Stimulated activated CD8-positive, alpha-beta memory T cell treated with anti-CD3 and anti-CD28 coated beads, Interleukin-4, amount 100 ng/mL, for 24 hours (primary cell): Measurements from ENCODE around the gene HAGHL.

ENCODE experiments used
- DNase-seq: peaks from one replicate; pipeline ENCODE4 v3.0.0-alpha.2; 2020; ENCODE audit warnings: low read depth

HAGHL gene, protein sequence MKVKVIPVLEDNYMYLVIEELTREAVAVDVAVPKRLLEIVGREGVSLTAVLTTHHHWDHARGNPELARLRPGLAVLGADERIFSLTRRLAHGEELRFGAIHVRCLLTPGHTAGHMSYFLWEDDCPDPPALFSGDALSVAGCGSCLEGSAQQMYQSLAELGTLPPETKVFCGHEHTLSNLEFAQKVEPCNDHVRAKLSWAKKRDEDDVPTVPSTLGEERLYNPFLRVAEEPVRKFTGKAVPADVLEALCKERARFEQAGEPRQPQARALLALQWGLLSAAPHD

DNA sequence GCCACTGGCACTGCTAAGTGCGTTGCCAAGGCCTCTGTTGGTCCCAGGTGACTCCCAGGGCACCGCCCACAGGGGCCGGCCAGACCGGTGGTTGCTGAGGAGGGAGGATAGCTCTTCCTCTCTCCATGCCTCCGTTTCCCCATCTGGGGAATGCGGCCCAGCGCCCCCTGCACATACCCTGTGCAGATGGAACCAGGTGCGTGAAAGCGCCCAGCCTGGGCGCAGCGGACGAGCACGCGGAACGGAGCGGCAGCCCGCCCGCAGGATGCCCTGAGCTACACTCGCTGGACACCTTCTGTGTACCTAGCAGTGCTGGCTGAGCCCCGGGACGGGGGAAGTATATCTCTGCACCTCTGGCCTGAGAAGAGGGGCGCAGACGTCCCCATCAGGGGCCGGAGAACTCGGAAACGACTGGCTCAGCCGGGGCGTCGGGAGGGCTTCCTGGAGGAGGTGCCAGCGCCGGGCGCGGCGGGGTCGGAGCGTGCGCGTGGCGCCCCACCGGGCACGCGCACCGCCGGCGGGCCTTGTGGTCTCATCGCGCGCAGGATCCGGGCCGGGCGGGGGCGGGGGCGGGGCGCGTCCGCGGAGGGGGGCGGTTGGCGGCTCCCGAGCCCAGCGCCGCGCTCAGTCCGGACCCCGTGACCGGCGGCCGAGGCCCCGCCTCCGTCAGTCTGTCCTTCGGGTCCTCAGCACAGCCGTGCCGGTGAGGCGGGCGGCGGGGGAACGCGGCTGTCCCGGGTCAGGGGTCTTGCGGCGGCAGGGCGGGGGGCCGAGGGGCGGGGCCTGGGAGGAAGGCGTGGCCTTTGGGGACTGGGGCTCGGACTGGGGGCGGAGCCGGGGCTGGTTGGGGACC, at the start of gene HAGHL, which contains the start of gene CCDC78:
Gene HAGHL (plus strand): TSS at position 669 of the 853 bp plus-strand sequence. CDS start 404 bp downstream, outside the sequence.
Gene CCDC78 (minus strand): TSS at position 6 of the 853 bp plus-strand sequence. CDS start 76 bp downstream, outside the sequence.
- peak; percentile 61 for DNase-seq

DNA sequence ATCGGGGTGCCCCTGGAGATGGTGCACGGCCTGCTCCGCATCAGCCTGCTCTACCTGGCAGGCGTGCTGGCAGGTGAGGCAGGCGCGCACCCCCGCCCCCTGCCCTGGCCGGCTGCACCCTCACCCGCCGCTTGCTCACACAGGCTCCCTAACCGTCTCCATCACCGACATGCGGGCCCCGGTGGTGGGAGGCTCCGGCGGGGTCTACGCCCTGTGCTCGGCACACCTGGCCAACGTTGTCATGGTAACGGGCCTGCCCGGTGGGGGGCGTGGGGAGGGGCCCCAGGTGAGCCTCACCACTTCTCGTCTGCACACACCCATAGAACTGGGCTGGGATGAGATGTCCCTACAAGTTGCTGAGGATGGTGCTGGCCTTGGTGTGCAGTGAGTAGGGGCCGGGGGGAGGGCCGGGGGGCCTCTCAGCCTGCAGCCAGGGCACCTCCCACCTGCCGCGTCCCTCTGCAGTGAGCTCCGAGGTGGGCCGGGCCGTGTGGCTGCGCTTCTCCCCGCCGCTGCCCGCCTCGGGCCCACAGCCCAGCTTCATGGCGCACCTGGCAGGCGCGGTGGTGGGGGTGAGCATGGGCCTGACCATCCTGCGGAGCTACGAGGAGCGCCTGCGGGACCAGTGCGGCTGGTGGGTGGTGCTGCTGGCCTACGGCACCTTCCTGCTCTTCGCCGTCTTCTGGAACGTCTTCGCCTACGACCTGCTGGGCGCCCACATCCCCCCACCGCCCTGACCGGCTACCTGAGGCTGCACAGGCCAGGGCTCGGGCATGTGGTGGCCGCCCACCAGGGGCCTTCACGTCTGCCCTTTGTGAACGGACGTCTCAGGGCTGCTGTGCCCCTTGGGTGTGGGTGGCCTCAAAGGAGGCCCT, 49.4 kb upstream of the HAGHL start:
- no peak for DNase-seq

DNA sequence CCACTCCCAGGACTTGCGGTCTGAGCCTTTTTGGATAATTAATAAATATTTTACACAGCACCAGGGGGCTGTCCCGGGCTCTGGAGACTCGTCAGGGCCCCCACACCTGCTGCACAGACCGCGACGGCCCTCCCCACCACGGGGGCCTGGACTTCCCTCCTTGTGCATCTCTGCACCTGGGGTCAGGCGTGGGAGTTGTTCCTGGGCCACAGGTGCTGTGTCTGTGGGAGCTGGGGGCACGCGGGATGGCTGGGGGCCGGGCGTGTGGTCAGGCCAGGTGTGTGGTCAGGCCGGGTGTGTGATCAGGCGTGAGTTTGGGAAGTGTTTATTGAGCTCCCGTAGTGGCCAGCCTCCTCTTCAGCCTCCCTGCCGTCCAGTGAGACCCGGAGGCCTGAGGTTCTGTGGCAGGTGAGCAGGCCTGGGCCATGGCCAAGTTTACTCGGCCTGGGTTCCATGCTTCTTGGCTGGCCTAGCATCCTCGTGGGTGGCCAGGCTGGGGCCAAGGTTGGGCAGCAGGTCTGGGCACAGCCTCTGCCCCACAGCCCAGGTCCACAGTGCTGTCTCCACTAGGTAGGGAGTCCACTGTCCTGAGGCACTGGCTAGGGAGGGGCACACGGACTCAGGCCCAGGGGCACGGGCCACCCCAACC, 48.6 kb upstream of the HAGHL start:
- DNase-seq = no peak

DNA sequence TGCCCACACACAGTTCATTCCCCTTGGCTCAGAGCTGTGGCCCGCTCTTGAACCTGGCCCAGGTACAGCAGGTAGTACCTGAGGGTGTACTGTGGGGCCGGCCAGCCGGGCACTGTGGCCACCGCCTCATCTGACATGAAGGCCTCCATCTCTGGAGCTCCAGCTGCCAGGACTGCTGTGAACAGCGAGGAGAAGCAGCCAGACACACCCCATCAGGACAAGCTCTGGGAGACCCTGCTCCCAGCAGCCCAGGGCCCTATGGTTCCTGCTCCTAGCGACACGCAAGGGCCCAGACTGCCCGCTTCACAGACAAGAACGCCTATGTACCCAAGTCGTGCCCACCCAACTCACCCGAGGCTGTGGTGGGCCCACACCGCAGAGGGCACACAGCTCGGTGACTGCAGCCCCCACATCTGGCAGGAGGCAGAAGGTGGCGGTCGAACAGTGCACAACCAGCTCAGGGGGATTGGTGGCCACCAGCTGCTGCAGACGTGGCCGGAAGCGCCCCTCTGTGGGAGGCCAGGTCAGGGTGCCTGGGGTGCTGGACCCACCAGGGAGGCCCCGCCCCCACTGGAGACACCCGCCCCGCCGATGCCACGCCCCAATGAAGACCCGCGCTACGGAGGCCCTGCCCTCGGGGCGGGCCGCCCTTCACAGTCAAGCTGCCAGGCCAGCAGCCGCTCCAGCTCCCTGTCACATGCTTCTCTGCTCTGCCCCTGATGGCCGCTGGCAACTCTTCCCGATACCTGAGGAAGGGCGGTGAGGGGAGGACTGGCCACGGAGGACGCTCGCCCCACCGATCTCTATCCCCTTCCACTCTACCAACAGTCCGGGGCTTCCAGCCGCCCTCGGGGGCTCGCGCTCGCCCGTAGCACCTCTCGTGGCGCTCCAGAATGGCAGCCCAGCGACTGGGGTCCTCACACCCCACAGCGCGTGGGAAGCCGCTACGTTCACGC, 47.8 kb upstream of the HAGHL start:
- DNase-seq = peak; percentile 44

DNA sequence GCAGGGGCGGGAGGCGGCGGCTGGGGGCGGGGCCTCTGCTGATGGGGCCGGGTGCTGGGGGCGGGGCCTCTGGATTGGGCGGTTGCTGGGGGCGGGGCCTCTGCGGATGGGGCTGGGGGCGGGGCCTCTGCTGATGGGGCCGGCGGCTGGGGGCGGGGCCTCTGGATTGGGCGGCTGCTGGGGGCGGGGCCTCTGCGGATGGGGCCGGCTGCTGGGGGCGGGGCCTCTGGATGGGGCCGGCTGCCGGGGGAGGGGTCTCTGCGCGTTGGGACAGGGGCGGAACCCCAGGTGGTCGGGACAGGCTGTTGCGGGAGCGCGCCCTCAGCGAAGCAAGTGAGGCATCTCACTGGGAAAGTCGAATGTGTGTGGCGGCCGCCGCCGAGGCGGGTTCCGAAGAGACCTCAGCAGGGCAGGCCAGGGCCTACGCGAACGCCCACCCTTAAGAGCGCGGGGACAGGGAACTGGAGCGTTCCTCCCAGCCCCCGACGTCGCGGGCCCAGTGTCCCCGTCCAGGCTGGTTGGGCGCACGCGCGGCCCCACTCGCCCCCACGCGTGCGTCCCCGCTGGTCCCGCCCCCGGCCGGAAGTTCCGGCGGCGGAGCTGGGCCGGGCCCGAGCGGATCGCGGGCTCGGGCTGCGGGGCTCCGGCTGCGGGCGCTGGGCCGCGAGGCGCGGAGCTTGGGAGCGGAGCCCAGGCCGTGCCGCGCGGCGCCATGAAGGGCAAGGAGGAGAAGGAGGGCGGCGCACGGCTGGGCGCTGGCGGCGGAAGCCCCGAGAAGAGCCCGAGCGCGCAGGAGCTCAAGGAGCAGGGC, 46.9 kb upstream of the HAGHL start, which contains the start of gene STUB1:
Gene STUB1 (plus strand): TSS at position 597 of the 811 bp plus-strand sequence. CDS start 116 bp downstream, at position 713.
- peak; percentile 81 for DNase-seq

DNA sequence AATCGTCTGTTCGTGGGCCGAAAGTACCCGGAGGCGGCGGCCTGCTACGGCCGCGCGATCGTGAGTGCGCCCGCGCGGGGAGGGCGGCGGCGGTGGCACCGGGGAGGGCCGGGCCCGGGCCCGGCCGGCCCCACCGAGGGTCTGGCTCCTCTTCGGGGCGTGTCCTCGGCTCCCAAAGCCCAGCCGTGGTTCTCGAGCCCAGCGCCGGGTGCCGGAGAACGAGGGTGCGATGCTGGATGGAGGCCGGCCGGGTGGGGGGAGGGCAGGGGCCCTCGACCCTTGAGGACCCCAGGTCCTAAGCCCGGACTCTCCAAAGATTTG, 46.3 kb upstream of the HAGHL start:
- no peak for DNase-seq

DNA sequence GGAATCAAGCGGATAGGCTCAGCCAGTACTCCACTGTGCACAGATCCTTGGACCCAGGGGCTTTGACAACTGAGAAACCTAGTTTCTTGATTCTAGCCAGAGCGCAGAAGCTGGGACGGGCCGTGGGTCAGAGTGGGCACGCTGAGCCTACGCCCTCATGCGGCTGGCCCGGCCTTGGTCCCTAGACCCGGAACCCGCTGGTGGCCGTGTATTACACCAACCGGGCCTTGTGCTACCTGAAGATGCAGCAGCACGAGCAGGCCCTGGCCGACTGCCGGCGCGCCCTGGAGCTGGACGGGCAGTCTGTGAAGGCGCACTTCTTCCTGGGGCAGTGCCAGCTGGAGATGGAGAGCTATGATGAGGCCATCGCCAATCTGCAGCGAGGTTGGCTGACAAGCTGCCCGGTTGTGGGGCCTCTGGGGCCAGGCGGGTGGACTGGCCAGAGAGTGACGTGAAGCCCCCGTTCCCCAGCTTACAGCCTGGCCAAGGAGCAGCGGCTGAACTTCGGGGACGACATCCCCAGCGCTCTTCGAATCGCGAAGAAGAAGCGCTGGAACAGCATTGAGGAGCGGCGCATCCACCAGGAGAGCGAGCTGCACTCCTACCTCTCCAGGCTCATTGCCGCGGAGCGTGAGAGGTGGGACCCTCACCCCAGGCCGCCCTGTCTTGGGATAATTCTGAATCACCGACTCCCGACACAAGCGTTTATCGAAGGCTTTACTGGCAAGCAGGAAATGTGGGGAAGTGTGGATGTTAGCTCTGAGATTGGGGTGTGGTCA, 45.8 kb upstream of the HAGHL start:
- no peak for DNase-seq

DNA sequence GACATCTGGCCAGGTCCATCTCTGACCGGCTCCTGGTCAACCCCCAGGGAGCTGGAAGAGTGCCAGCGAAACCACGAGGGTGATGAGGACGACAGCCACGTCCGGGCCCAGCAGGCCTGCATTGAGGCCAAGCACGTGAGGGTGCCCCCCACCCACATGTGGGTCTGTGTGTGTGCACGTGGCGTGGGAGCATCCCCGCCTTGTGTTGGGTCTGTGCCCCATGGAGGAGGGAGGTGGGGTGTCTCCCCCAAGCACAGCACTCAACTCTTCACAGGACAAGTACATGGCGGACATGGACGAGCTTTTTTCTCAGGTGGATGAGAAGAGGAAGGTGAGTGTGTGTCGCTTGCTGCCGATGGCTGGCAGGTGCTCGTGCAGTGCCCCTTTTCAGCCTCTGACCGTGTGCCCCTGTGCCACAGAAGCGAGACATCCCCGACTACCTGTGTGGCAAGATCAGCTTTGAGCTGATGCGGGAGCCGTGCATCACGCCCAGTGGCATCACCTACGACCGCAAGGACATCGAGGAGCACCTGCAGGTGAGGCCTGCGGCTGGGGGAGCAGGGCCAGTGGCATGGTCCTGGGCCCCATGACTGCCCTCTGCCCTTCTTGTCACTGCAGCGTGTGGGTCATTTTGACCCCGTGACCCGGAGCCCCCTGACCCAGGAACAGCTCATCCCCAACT, 45.0 kb upstream of the HAGHL start:
- DNase-seq = no peak

DNA sequence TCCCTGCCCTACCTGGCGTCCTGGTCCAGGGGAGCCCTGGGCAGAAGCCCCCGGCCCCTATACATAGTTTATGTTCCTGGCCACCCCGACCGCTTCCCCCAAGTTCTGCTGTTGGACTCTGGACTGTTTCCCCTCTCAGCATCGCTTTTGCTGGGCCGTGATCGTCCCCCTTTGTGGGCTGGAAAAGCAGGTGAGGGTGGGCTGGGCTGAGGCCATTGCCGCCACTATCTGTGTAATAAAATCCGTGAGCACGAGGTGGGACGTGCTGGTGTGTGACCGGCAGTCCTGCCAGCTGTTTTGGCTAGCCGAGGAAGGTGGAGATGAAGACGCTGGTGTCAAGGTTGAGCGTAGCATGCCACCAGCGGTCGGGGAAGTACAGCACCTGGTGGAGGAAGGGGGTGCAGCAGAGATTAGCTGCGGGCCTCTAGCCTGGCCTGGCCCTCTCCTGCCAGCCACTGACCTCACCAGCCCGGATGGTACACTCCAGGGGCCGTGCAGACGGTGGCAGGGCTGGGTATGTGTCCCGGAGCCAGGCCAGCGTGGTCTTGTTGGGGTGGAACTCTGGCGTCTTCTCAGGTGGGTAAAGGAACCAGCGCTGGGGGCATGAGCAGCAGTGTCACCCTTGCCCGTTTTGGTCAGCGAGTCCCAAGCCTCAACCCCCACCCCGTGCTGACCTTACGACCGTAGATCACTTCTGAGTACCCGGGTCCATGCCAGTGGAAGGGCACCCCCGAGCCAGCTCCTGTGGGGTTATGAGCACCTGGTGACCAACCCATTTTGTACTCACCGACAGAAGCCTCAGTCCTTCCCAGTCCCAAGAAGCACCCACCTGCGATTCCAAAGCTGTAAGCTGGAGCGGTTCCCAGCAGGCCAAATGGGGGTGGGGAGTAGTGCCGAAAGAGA, 44.2 kb upstream of the HAGHL start:
- DNase-seq = no peak

DNA sequence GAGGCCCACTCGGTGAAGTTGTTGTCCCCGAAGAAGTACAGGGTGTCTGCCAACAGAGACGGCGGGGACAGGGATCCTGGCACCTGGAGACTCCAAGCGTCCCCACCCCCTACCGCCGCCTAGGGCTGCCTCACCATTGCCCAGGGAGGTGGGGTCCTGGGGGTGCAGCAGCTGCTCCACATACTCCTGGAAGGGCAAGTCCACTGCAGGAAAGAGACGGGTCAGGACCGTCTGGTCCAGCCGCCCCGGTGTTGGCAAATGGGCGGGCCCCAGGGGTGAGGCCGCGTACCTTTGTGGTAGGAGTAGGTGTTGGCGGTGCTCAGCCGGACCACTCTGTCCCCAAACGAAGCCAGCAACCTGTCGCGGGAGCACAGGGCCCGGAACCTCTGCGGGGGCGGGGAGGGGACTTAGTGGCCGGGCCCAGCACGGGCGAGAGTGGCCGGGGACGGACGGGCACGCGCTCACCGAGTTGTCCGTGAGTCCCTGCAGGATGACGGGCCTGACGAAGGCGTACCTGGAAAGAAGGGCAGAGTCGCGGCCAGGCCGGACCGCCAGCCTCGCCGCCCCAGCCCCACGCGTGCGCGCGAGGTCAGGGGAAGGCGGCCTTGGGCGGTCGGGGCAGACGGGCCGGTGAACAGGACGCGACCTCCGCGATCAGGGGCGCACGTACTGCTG, 43.4 kb upstream of the HAGHL start:
- no peak for DNase-seq

DNA sequence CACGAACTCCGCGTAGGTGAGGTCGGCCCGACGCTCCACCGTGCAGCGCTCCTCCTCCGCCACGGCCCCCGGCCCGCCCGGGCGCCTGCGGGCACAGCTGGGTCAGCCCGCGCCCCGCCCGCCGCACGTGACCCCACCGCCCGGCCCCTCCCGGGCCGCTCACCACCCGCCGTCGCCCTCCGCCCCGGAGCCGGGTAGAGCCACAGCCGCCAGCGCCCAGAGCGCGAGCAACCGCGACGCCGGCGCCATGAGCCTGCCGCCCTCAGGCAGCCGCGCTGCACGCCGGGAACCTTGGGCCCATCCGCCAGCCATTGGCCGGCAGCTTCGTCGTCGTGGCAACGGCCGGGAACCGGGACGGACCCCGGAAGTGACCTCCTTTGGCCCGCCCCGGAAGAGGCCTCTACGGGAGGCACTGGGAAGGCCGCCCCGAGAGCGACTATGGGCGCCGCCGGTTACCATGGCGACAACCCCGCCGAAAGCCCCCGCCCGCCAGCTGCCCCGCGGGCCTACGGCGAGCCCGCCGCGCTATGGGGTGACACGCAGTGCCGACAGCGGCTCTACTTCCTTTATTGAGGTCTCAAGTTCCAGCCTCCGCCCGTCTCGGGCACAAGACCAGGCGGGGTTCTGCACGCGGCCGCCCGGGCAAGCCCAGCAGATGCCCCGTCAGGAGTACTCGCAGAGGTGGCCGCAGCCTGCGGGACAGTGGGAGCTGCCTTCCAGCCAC, 42.7 kb upstream of the HAGHL start, which contains the start of gene JMJD8:
Gene JMJD8 (minus strand): TSS at position 264 of the 724 bp plus-strand sequence. CDS start 15 bp downstream, at position 249.
- peak; percentile 97 for DNase-seq

DNA sequence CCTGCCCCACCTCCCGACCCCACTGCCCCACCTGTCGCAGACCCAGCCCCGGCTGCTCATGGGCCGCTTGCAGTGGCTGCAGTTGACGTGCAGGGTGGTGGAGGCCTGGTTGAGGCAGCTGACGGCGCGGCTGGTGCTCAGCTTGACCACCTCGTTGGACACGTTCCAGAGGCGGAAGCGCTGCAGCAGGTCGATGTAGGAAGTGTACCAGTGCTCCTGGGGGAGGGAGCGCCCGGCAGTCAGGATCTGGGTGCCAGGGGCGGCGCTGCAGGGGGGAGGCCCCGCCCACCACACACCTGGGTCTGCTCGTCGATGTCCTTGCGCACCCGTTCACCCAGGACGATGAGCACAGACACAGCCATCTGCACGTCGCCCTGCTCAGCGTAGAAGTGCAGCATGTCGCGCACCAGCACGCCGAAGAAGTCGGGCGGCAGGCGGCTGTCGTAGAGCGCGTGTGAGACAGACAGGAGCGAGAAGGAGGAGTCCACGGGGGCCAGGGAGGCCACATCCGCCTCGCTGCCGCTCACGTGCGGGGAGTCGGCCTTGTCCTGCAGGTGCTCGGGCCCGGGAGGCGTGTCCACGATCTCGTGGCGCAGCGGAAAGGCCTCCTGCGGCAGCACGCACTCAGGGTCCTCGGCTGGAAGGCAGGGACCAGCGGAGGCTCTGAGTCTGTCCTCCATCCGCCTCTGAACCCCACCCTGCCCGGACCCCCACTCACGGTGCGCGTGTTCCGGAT, 41.8 kb upstream of the HAGHL start:
- DNase-seq = no peak

DNA sequence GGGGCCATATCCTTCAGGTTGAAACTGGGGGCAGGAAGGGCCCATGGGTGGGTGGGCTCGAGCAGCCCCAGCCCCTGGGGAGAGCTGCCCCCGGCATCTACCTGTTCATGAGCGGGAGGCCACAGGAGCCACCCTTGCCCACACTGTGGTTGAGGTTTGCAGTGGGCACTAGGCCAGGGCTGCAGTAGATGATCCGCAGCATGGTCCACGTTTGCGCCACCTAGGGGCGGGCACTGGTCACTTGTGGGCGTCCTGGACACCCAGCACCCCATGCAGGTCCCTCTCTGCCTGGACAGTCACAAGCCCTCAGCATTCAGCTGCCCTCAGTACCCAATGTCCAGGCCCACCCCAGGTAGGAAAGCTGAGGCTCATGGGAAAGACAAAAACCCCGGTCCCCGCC, 40.9 kb upstream of the HAGHL start:
- DNase-seq = no peak

DNA sequence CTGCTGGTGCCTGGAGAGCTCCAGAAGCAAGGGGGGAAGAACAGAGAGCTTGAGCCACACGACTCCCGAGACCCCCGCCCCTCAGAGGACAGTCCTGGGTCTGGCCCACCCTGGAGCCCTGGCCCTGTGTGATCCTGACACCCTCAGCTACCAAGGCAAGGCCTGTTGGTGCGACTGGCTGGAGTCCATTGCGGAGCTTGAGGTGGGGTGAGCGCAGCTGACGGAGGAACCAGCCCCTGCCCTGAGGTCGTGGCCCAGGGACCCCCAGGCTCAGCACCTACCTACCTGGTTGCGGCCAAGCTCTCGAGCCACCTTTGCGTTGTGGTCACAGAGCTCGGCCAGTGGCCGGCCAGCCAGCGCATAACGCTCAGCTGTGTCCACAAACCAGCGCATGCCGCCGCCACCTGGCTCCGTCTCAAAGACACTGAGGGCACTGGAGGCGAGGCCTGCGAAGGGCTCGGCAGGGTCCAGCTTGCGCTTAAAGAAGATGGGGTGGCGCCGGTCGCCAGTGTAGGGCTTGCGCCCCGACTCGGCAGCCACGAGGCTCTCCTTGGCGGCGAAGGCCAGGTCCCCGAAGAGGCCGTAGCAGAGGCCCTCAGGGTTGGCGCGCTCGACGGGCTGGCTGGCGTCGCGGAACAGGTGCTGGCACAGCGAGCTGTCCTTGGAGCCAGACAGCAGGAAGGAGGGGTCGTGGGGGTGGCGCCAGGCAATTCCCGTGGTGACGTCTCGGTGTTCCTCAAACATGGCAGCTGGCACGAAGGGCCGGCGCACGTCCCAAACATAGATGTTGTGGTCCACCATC, 40.2 kb upstream of the HAGHL start:
- DNase-seq = no peak
